Measurements from ENCODE around the gene DROSHA.
A peak's percentile ranks its signal among the peaks of the same experiment; 100 is the strongest.

DROSHA gene

DNA sequence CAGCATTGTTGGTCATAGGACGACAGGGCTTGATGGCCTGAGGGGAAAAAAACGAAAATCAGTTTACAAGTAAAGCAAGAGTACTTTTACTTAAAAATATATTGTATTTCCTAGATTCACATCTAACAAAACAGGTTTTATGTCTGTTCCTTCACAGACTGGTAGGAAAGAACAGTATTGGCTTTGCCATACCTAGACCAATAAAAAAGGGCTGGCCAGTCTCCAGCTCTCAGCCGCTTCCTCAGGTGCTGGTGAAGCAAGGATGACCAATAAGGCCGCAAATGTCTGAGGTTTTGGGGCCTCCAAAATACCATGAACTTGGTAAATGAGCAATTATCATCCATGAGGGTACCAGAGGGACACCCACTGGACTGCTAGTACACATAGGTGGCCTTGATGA is 36.6 kb downstream of the DROSHA start:
- Mint-ChIP-seq H3K27me3 (no peaks in the 10 kb centered on the region), H3K9me3 (ENCODE audit: low read depth) (no peaks in the 10 kb centered on the region), H3K4me3 (no peak overlapping the region), H3K36me3 (peaks cover 36% of the 10 kb centered on the region), H3K4me1 (ENCODE audit: low read depth) (no peaks in the 10 kb centered on the region), H3K27ac (no peak overlapping the region)

DNA sequence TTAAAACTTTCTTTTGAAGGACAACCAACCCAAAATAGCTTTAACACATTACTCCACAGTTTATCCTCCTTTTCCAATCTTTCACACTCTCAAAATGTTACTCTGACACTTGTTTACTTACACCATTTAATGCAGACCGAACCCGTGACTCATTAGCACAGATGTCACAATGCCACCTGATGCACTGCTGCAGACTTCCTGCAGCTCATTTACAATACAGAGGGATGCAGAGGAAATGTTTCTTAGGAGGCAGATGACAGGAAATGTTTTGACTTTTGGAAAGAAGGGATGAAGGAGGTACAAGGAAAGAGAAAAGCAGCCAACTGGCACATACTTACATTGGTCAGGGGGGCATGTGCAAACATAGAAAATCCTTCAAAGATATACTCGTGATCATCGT is 39.0 kb downstream of the DROSHA start:
- no peak overlapping the region for H3K4me3 Mint-ChIP-seq
- H3K36me3 Mint-ChIP-seq, result peaks cover 35% of the 10 kb centered on the region
- H3K9me3 Mint-ChIP-seq (ENCODE audit: low read depth), result no peaks in the 10 kb centered on the region
- H3K27me3 Mint-ChIP-seq, result no peaks in the 10 kb centered on the region
- H3K27ac Mint-ChIP-seq, result no peak overlapping the region
- H3K4me1 Mint-ChIP-seq (ENCODE audit: low read depth), result peaks cover 1% of the 10 kb centered on the region

DNA sequence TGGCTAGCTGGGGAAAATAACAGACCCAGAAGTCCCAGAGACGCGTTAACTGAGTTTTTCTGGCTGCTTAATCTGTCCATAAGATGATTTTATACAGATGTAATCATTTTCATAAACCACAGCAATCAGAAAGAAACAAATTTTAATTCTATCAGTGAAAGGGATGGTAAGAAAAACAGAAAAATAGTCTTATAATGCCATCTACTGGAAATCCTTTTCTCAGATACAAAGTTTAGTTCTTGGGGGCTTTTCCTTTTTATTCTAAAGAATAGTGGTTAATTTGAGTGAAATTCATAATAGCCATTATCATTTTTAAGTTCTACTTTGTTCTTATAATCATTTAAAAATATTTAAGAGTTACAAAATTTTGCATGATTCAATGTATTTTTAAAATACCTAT is 44.4 kb downstream of the DROSHA start:
- no peaks in the 10 kb centered on the region for H3K27me3 Mint-ChIP-seq
- H3K4me1 Mint-ChIP-seq (ENCODE audit: low read depth), result peaks cover 2% of the 10 kb centered on the region

DNA sequence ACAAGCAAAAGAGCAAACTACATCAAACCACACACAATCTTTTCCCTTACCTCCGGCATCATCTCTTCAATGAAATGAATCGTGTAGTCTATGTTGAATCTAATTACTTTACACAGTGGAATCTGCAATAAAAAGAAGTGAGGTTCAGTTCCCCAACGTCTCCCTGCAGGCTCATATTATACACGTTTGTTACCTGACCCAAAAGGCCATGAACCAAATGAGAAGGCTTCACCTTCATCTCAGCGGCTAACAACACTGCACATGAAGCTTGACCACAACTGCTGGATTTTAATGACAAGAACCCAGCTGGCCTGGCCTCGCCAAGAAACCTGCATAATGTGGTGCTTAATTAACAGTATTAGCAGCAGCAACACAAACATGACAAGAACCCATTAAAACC is 45.5 kb downstream of the DROSHA start:
- H3K9me3 Mint-ChIP-seq (ENCODE audit: low read depth), result no peaks in the 10 kb centered on the region
- no peak overlapping the region for H3K4me3 Mint-ChIP-seq
- no peaks in the 10 kb centered on the region for H3K27me3 Mint-ChIP-seq
- peaks cover 44% of the 10 kb centered on the region for H3K36me3 Mint-ChIP-seq
- peak overlapping the region; percentile 24 for H3K27ac Mint-ChIP-seq
- peaks cover 2% of the 10 kb centered on the region for H3K4me1 Mint-ChIP-seq (ENCODE audit: low read depth)

More for the DNA sequence above, 44.4 kb downstream of the DROSHA start:
- Mint-ChIP-seq H3K4me3 (no peak overlapping the region), H3K36me3 (peaks cover 39% of the 10 kb centered on the region), H3K27ac (no peak overlapping the region), H3K9me3 (ENCODE audit: low read depth) (no peaks in the 10 kb centered on the region)

DNA sequence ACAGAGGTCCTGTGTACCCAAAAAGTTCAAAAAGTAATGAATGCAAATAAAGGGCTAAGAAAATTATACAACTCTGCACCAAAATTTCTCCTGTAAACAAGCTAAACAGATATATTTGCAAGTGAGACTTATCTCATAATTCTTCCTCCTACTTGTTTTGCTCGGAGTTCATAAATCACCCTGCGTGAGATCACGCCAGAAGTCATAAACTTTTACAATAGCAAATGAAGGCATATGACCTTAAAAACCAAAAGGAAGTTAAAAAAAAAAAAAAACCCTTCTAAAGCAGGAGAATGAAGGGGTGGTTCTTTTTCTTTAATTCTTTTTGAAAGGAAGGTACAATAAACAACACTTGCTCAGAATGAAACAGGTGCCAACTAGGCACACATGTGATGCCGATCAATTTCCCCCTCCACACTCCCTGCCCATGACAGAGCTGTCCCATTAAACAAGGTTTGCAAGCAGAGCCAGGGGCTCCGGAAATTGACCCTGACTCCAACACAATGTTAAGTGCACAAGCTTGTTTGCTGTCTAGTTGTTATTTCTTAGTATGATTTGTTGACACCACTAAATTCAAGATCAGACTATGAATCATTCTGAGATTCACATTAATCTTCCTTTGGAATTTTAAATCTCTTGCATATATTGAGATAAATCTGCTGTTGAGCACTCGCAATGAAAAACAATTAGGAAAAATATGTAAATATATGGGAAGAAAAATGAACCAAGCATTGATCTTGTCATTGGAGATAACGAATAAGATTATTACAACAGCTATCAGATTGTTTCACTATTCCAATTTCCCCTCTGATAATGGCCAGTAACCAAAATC is 46.3 kb downstream of the DROSHA start:
- Mint-ChIP-seq H3K4me3 (no peak overlapping the region), H3K9me3 (ENCODE audit: low read depth) (no peaks in the 10 kb centered on the region), H3K27me3 (no peaks in the 10 kb centered on the region), H3K36me3 (peaks cover 44% of the 10 kb centered on the region), H3K4me1 (ENCODE audit: low read depth) (peaks cover 2% of the 10 kb centered on the region), H3K27ac (no peak overlapping the region)

DNA sequence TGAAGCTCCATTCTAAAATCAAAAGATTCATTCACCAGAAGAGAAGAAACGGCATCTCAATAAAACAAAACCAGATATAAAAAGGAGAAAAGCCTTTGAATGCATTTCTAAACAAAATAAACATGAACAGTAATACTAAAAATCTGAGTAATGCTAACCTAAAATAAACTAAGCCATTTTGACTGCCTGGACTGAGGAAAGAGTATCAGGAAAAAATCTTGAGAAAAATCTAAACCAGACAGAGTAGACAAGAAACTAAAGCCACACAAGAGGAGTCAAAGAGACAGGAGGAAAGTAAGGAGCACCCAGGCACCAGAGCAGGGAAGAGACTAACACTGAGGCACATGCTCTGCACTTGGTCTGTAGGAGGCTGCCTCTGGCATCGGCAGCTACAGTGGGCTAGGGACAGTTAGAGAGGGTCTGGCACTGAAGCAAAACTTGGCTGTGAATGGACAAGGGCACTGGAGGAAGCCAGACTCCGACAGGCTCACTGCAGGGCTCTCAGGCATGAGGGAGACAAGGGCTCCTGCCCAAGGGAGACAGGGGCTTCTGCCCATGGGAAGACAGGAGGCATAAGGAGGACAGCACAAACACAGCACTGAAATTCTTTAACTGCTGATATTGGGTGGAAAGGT is 50.2 kb downstream of the DROSHA start:
- H3K36me3 Mint-ChIP-seq, result peaks cover 38% of the 10 kb centered on the region
- no peak overlapping the region for H3K4me3 Mint-ChIP-seq
- no peak overlapping the region for H3K27ac Mint-ChIP-seq
- no peaks in the 10 kb centered on the region for H3K27me3 Mint-ChIP-seq
- peaks cover 1% of the 10 kb centered on the region for H3K4me1 Mint-ChIP-seq (ENCODE audit: low read depth)
- H3K9me3 Mint-ChIP-seq (ENCODE audit: low read depth), result no peaks in the 10 kb centered on the region

DNA sequence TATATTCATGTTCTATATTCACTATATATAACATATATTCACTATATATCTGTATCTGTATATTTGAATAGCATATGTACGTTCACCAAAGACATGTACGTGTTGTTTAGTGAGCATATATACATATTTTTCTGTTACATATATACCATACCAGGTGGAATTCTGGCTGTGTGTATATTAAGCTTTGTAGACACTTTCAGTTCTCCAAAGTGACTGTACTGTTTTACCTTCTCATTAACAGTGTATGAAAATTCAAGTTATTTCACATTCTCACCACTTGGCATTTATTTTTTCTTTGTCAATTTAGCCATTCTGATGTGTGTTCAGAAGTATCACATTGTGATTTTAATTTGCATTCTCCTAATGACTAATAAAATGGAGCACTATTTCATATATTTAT is 52.2 kb downstream of the DROSHA start:
- Mint-ChIP-seq H3K27ac (no peak overlapping the region), H3K36me3 (peaks cover 31% of the 10 kb centered on the region), H3K4me1 (ENCODE audit: low read depth) (no peaks in the 10 kb centered on the region), H3K4me3 (no peak overlapping the region), H3K27me3 (no peaks in the 10 kb centered on the region), H3K9me3 (ENCODE audit: low read depth) (no peaks in the 10 kb centered on the region)

DNA sequence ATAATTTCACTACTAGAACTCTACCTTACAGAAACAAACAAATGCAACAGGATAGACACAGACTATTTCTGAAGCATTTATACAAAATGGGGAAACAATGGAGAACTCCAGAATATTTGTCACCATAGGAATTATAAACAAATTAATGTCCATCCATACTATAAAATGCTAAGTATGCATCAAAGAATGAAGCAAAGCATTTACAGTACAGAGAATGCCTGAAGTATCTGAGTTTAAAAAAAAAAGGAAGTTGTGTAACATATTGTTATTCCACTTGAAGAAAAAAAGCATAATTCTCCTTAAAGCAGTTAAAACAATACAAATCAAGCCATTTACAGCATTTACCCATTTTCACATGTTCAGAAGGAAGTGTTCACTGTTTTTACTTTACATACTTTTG is 53.0 kb downstream of the DROSHA start:
- H3K4me1 Mint-ChIP-seq (ENCODE audit: low read depth), result no peaks in the 10 kb centered on the region
- H3K9me3 Mint-ChIP-seq (ENCODE audit: low read depth), result no peaks in the 10 kb centered on the region
- H3K4me3 Mint-ChIP-seq, result no peak overlapping the region
- H3K27ac Mint-ChIP-seq, result no peak overlapping the region
- peaks cover 27% of the 10 kb centered on the region for H3K36me3 Mint-ChIP-seq
- H3K27me3 Mint-ChIP-seq, result no peaks in the 10 kb centered on the region

DNA sequence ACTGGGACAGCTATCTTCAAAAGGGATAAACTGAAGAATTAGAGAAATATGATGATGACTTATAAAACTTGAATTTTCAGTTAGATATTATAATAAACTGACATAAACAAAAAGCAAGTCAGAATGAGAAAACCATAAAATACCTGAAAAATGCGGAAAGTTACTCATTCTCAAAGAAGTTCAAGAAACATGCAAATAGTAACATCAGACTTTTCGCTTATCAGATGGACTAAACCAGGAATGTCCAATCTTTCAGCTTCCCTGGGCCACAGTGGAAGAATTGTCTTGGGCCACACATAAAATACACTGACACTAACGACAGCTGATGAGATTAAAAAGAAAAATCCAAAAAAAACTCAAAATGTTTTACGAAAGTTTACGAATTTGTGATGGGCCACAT is 53.9 kb downstream of the DROSHA start:
- H3K36me3 Mint-ChIP-seq, result peaks cover 30% of the 10 kb centered on the region
- no peaks in the 10 kb centered on the region for H3K9me3 Mint-ChIP-seq (ENCODE audit: low read depth)
- H3K27ac Mint-ChIP-seq, result no peak overlapping the region
- no peak overlapping the region for H3K4me3 Mint-ChIP-seq
- H3K4me1 Mint-ChIP-seq (ENCODE audit: low read depth), result no peaks in the 10 kb centered on the region
- H3K27me3 Mint-ChIP-seq, result no peaks in the 10 kb centered on the region

DNA sequence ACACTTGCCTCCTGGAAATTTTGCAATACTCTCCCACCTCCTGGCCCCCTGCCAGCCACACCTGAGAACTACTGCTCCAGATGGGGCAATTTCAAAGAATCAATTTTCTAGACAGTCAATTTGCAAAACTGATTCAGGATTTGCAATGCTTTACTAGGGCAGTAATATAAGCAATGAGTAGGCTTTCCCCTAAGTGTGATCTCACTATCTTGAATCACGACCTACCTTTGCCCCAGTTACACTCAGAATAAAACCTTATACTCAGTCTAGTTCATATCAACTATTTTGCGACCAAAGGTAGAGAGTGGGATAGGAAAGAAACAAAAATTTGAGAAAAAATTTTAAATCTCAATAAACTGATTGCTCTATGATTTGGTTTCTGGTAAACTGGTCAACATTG is 54.4 kb downstream of the DROSHA start:
- Mint-ChIP-seq H3K4me1 (ENCODE audit: low read depth) (no peaks in the 10 kb centered on the region), H3K36me3 (peaks cover 34% of the 10 kb centered on the region), H3K27me3 (no peaks in the 10 kb centered on the region), H3K4me3 (no peak overlapping the region), H3K27ac (no peak overlapping the region), H3K9me3 (ENCODE audit: low read depth) (no peaks in the 10 kb centered on the region)

DNA sequence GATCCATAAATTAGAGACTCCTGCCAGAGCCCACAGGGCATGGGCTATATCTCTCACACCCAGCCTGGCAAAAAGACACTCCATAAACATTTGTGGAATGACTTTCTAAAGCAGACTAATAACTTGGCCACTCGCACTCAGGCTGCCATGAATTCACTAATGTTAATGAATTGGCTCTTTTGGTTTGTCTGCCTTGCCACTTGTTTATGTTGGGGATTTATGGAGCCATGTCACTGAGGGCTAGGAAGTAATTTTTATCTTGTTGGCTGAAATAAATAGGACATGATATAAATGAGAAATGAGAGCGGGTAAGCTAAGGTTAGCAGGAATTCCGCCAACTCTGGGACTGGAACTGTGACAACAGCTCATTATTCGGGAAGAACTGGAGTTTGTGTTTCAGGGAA is 55.2 kb downstream of the DROSHA start:
- Mint-ChIP-seq H3K27ac (no peak overlapping the region), H3K9me3 (ENCODE audit: low read depth) (no peaks in the 10 kb centered on the region), H3K36me3 (peaks cover 33% of the 10 kb centered on the region), H3K4me1 (ENCODE audit: low read depth) (no peaks in the 10 kb centered on the region), H3K4me3 (no peak overlapping the region), H3K27me3 (no peaks in the 10 kb centered on the region)

DNA sequence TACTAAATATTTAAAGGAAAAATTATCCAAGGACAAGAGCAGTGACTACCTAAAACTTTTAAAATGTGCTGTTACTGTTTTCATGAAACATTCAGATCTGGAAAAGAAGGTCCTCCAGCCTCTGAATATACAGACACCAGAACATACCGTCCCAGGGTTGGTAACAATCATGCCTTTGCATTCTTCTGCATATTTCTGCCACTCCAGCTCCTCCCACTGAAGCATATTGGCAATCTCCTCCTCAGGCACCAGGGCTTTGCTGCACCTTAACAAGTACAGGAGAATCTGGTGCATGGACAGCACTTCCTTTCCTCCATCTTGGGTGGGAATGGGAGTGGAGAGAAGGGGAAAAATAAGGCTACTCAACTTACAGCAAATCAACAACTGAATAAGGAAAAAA is 60.0 kb downstream of the DROSHA start:
- Mint-ChIP-seq H3K27me3 (no peaks in the 10 kb centered on the region), H3K36me3 (peaks cover 44% of the 10 kb centered on the region), H3K27ac (no peak overlapping the region)

DNA sequence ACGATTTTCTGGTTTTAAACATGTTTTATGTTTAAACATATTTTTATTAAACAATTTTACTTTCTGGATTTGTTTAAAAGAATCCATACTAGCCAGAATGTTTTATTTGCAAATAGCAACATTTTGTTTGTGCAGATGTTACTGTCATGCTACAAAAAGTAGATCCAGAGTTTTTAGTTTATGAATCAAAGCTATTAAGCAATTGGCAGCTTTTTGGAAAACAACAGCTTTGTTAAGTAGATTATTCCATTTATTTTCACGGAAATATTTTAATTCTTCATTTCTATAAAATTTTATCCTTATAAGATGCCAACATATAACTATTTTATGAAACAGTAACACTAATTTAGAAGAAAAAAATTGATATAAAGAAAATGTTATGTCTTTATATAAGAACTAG is 60.9 kb downstream of the DROSHA start:
- Mint-ChIP-seq H3K36me3 (peaks cover 47% of the 10 kb centered on the region), H3K27ac (no peak overlapping the region), H3K4me3 (no peak overlapping the region), H3K27me3 (no peaks in the 10 kb centered on the region), H3K4me1 (ENCODE audit: low read depth) (no peaks in the 10 kb centered on the region), H3K9me3 (ENCODE audit: low read depth) (no peaks in the 10 kb centered on the region)

More for the DNA sequence above, 60.0 kb downstream of the DROSHA start:
- Mint-ChIP-seq H3K4me3 (no peak overlapping the region), H3K4me1 (ENCODE audit: low read depth) (no peaks in the 10 kb centered on the region), H3K9me3 (ENCODE audit: low read depth) (no peaks in the 10 kb centered on the region)

DNA sequence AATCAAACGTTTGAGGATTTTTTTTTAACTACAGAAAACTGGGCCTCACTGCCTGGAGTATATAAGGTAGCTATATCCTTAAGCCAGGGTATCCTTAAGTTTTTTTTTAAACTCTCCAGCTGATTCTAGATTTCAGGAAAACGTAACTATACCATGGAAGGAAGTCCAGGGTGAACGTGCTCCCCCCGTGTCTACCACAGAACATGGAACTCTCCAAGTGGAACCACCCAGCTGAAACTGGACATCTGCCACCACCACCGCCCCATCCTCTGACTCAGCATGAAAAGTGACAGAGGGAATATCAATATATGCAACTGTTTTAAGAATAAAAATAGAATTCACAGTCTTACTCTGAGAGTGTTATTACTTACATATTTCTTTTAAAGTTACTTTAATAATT is 61.3 kb downstream of the DROSHA start:
- Mint-ChIP-seq H3K36me3 (peaks cover 49% of the 10 kb centered on the region), H3K4me3 (no peak overlapping the region), H3K27ac (no peak overlapping the region), H3K27me3 (no peaks in the 10 kb centered on the region), H3K9me3 (ENCODE audit: low read depth) (no peaks in the 10 kb centered on the region), H3K4me1 (ENCODE audit: low read depth) (no peaks in the 10 kb centered on the region)

DNA sequence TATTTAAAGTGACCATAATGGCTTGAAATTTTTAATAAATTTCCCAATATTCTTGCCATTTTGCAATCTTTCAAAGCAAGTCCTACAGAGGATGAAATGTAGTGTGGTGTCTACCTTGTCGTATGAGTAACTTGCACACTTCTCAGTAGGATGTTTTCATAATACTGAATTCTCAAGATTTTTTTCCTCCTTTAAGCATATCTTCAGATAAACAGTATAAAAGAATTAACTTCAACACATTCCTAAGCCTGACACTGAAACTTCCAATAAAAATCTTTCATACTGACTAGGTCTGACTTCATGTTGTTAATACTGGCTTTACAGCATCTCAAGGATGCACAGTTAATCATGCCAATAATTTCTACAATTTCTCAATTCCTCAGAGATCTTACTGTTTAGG is 62.0 kb downstream of the DROSHA start:
- Mint-ChIP-seq H3K4me3 (no peak overlapping the region), H3K27ac (no peak overlapping the region), H3K27me3 (no peaks in the 10 kb centered on the region), H3K4me1 (ENCODE audit: low read depth) (no peaks in the 10 kb centered on the region), H3K36me3 (peaks cover 52% of the 10 kb centered on the region), H3K9me3 (ENCODE audit: low read depth) (no peaks in the 10 kb centered on the region)

DNA sequence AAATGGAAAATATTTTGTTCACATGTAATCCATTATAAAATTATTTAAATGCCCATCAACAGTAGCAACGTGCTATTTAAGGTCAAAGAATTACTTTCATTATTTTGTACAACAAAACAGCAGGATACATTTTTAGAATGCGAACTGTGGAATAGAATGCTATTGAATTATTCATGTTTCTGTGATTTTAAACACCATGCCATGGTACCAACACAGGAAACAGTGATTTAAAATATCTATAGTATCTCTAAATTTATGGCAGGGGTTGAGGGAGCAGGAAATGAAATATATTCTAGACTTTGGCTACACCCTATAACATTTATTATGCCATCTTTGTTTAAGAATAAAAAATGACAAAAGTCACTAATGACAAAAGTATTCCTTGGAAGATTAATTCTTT is 62.4 kb downstream of the DROSHA start:
- Mint-ChIP-seq H3K9me3 (ENCODE audit: low read depth) (no peaks in the 10 kb centered on the region), H3K4me1 (ENCODE audit: low read depth) (no peaks in the 10 kb centered on the region), H3K27ac (no peak overlapping the region), H3K36me3 (peaks cover 56% of the 10 kb centered on the region), H3K4me3 (no peak overlapping the region), H3K27me3 (no peaks in the 10 kb centered on the region)

Data from activated naive CD8-positive, alpha-beta T cell (primary cell).